ENCODE data around the gene BLMH.

BLMH gene

GRCh38 chr17:30249460-30249859, 42.3 kb downstream of the BLMH start:
- no peak for TF ChIP-seq CTCF (conservative IDR thresholded peaks at IDR 0.05; ENCODE audit: low read depth)
- no peak overlapping the region for H3K27ac ChIP-seq
- no peak for DNase-seq (ENCODE audit: low spot score)
- CTCF ChIA-PET, result interaction anchor here (1.0 kb wide), 1 partner anchor 14 kb away, joined by 3 read pairs; the partner anchor contains the start of gene SLC6A4
- POLR2A ChIA-PET (ENCODE audit: low non-redundant PET), result no interaction called here

- DNase-seq (ENCODE audit: low spot score), result no peak
- POLR2A ChIA-PET (ENCODE audit: low non-redundant PET), result no interaction called here
- no peak overlapping the region for H3K27ac ChIP-seq
- CTCF ChIA-PET, result interaction anchor here (1.0 kb wide), 1 partner anchor 13 kb away, joined by 3 read pairs; the partner anchor contains the start of gene SLC6A4
- TF ChIP-seq CTCF (conservative IDR thresholded peaks at IDR 0.05; ENCODE audit: low read depth), result no peak
Measured at GRCh38 chr17:30248786-30249185, 43.0 kb downstream of the BLMH start.

- POLR2A ChIA-PET (ENCODE audit: low non-redundant PET), result no interaction called here
- no peak overlapping the region for H3K27ac ChIP-seq
- DNase-seq (ENCODE audit: low spot score), result no peak
- CTCF ChIA-PET, result interaction anchor here (2.3 kb wide), 1 partner anchor 142 kb away, joined by 9 read pairs; no protein-coding TSS in a partner anchor
- TF ChIP-seq CTCF (conservative IDR thresholded peaks at IDR 0.05; ENCODE audit: low read depth), result no peak
Measured at GRCh38 chr17:30246460-30246859, 45.3 kb downstream of the BLMH start.

- POLR2A ChIA-PET (ENCODE audit: low non-redundant PET), result no interaction called here
- no peak for DNase-seq (ENCODE audit: low spot score)
- no peak for TF ChIP-seq CTCF (conservative IDR thresholded peaks at IDR 0.05; ENCODE audit: low read depth)
- no peak overlapping the region for H3K27ac ChIP-seq
- CTCF ChIA-PET, result interaction anchor here (0.6 to 2.3 kb wide), 2 partner anchors 140 to 600 kb away, joined by 4 to 9 read pairs; no protein-coding TSS in a partner anchor
Measured at GRCh38 chr17:30244853-30245385, 46.8 kb downstream of the BLMH start.

- no peak for DNase-seq (ENCODE audit: low spot score)
- TF ChIP-seq CTCF (conservative IDR thresholded peaks at IDR 0.05; ENCODE audit: low read depth), result no peak
- H3K27ac ChIP-seq, result no peak overlapping the region
- POLR2A ChIA-PET (ENCODE audit: low non-redundant PET), result interaction anchor here (0.6 kb wide), 1 partner anchor 128 kb away, joined by 4 read pairs; no protein-coding TSS in a partner anchor
- CTCF ChIA-PET, result interaction anchor here (0.7 kb wide), 1 partner anchor 21 kb away, joined by 3 read pairs; no protein-coding TSS in a partner anchor
Measured at GRCh38 chr17:30243568-30243967, 48.2 kb downstream of the BLMH start.

- no peak for DNase-seq (ENCODE audit: low spot score)
- TF ChIP-seq CTCF (conservative IDR thresholded peaks at IDR 0.05; ENCODE audit: low read depth), result no peak
- ChIA-PET POLR2A (ENCODE audit: low non-redundant PET) (no interaction called here), CTCF (interaction anchor here (0.7 kb wide), 1 partner anchor 20 kb away, joined by 3 read pairs; no protein-coding TSS in a partner anchor)
- H3K27ac ChIP-seq, result no peak overlapping the region
Measured at GRCh38 chr17:30243002-30243401, 48.7 kb downstream of the BLMH start.
